H1 (cell line): ENCODE measurements around the gene DBF4B. TPM values are rescaled to one million over a fixed set of nuclear protein-coding genes. Genes with fewer than 3 reads are reported as not detected.

Experiments
- ASH2L ChIP-seq: fragments of 200-600, 300-600 bp; sonication (generic); IDR thresholded peaks from one replicate; pipeline ENCODE4 v1.7.1; 2017; ENCODE audit warnings: low read length
- CHD2 ChIP-seq: IDR thresholded peaks from 2 replicates; pipeline ENCODE4 v1.6.1; 2012; ENCODE audit warnings: low read length, improper control_type of control experiment
- E2F6 ChIP-seq: IDR thresholded peaks from 2 replicates; pipeline ENCODE4 v1.6.1; 2012; ENCODE audit warnings: inconsistent platforms
- EZH2 ChIP-seq: fragments of 200-600 bp; sonication (generic); IDR thresholded peaks from 2 replicates; pipeline ENCODE4 v1.7.1; 2012; ENCODE audit warnings: low read depth, mild to moderate bottlenecking, moderate library complexity, low read length, inconsistent platforms; ENCODE audit not compliant: severe bottlenecking
- JUND ChIP-seq: IDR thresholded peaks from 2 replicates; pipeline ENCODE4 v1.6.1; 2011; ENCODE audit warnings: mild to moderate bottlenecking, improper control_type of control experiment, low read length
- NRF1 ChIP-seq: IDR thresholded peaks from 2 replicates; pipeline ENCODE4 v1.6.1; 2011; ENCODE audit warnings: mild to moderate bottlenecking, low read depth, low read length, improper control_type of control experiment
- RBBP5 ChIP-seq: IDR thresholded peaks from 2 replicates; pipeline ENCODE4 v1.7.1; 2012; ENCODE audit warnings: low read depth, mild to moderate bottlenecking, inconsistent platforms, low read length, moderate library complexity, borderline replicate concordance
- RXRA ChIP-seq: IDR thresholded peaks from 2 replicates; pipeline ENCODE4 v1.6.1; 2011; ENCODE audit warnings: low read depth, mild to moderate bottlenecking, low read length, moderate library complexity; ENCODE audit not compliant: insufficient read depth
- TBP ChIP-seq: IDR thresholded peaks from 2 replicates; pipeline ENCODE4 v1.6.1; 2011; ENCODE audit warnings: low read depth, low read length, improper control_type of control experiment
- polyA plus RNA-seq, 7 experiments: library from polyadenylated mRNA; depleted of rRNA in 3 of 7; stranded (reverse) in 5 of 7; unstranded in 2 of 7; fragments of >200 nt in 5 of 7; fragments of 200-250 nt in 2 of 7; gene quantifications; 1 replicate in 5 of 7; 2 replicates in 1 of 7; 4 replicates in 1 of 7; pipeline versions ENCODE4 v1.2.1 to v1.2.3, GENCODE V29; 2011 to 2013; ENCODE audit warnings: missing spikeins in 2 of 7, mixed read lengths in 2 of 7
- total RNA-seq: library from RNA; stranded (reverse); fragmentation: NEBNext Ultra II Directional; extraction: Animal tissue kit (Norgen Biotek cat#: 25700); gene quantifications from 2 replicates; pipeline ENCODE4 v1.2.1, GENCODE V29; 2021

DBF4B gene
- total and polyA plus RNA-seq, 2 of the 8 experiments (the other 6 are each of a cell fraction or from before 2014, with no cell fraction given) = 20.2 to 26.9 TPM

GRCh38 chr17:44751806-44752205 lies 43.3 kb downstream of the DBF4B start (continued):
- TF ChIP-seq RXRA = no peak
- no peak for TF ChIP-seq EZH2
- TF ChIP-seq CHD2 = no peak
- no peak for TF ChIP-seq JUND
- TF ChIP-seq E2F6 = no peak
- TF ChIP-seq NRF1 = no peak
- TF ChIP-seq ASH2L = no peak
- no peak for TF ChIP-seq RBBP5
- no peak for TF ChIP-seq TBP
